Parathyroid adenoma (tissue), 2 donors: ENCODE results near the gene CD79B.

Source experiments
- H2AFZ ChIP-seq: fragments of 300-600 bp; sonication (generic); one replicate; pipeline ENCODE4 v1.7.0; 2017; ENCODE audit warnings: antibody characterized with exemption, mild to moderate bottlenecking
- H3K27ac ChIP-seq: fragments of 300-600 bp; sonication (generic); one replicate; pipeline ENCODE4 v1.7.0; 2017
- H3K27me3 ChIP-seq: fragments of 300-600 bp; sonication (generic); one replicate; pipeline ENCODE4 v1.7.0; 2017; ENCODE audit warnings: low read length; ENCODE audit not compliant: control insufficient read depth, insufficient read depth
- H3K36me3 ChIP-seq: fragments of 300-600 bp; sonication (generic); one replicate; pipeline ENCODE4 v1.7.0; 2017; ENCODE audit warnings: low read length; ENCODE audit not compliant: control insufficient read depth, insufficient read depth
- H3K4me1 ChIP-seq: fragments of 300-600 bp; sonication (generic); one replicate; pipeline ENCODE4 v1.7.0; 2017; ENCODE audit warnings: control low read depth
- H3K4me2 ChIP-seq: fragments of 300-600 bp; sonication (generic); one replicate; pipeline ENCODE4 v1.7.0; 2017; ENCODE audit warnings: low read length
- H3K4me3 ChIP-seq: fragments of 300-600 bp; sonication (generic); one replicate; pipeline ENCODE4 v1.7.0; 2017; ENCODE audit warnings: low read depth, low read length
- H3K79me2 ChIP-seq: fragments of 300-600 bp; sonication (generic); one replicate; pipeline ENCODE4 v1.7.0; 2017; ENCODE audit warnings: control low read depth
- H3K9ac ChIP-seq: fragments of 300-600 bp; sonication (generic); one replicate; pipeline ENCODE4 v1.7.0; 2017; ENCODE audit warnings: mild to moderate bottlenecking
- H3K9me3 ChIP-seq: fragments of 300-600 bp; sonication (generic); one replicate; pipeline ENCODE4 v1.7.0; 2017; ENCODE audit warnings: low read length; ENCODE audit not compliant: control insufficient read depth
- TF ChIP-seq, protein P1 (sequence below): fragments of 300-600 bp; sonication (generic); IDR thresholded peaks from one replicate; pipeline ENCODE4 v1.7.0; 2017; ENCODE audit warnings: antibody characterized with exemption, mild to moderate bottlenecking
- donor health status: primary hyperparathyroidism.

CD79B gene

DNA sequence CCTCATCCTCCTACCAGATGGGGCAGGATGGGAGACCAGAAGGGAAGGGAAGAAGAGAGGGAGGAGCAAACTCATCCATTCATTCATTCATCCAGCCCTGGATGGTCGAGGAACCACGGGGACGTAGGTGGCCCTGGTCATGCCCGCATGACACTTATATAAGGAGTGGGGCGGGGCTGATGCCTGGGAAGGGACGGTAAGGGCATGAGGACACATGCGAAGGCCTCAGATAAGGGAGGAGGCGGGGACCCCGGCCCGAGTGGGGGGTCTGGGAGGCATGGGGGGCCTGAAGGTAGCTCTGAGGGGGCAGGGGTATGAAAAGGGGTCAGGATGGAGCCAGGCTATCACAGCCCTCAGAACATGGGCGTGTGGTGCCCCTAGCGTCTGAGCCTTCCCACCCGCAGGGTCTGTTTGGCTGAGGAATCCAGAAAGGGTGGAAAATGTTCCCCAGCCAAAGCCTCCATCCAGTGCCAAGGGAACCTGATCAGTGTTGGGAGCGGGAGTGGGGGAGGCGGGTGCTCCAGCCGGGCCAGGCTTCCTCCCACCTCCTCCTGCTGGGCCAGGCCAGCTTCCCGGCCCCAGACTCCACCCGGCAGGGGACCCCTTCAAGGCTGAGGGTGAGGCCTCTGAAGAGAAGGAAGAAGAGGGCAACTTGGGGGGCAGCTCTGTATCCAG lies 17.6 kb upstream of the CD79B start:
- H3K36me3 ChIP-seq = no peaks in the 10 kb centered on the region
- no peak overlapping the region for H3K4me3 ChIP-seq
- no peak overlapping the region for H3K27ac ChIP-seq
- H3K9me3 ChIP-seq = no peaks in the 10 kb centered on the region
- no peak overlapping the region for H3K4me2 ChIP-seq
- no peaks in the 10 kb centered on the region for H3K79me2 ChIP-seq
- peaks cover 9% of the 10 kb centered on the region for H3K4me1 ChIP-seq
- H3K9ac ChIP-seq = no peak overlapping the region
- H3K27me3 ChIP-seq = no peaks in the 10 kb centered on the region
- TF ChIP-seq, protein P1, sequence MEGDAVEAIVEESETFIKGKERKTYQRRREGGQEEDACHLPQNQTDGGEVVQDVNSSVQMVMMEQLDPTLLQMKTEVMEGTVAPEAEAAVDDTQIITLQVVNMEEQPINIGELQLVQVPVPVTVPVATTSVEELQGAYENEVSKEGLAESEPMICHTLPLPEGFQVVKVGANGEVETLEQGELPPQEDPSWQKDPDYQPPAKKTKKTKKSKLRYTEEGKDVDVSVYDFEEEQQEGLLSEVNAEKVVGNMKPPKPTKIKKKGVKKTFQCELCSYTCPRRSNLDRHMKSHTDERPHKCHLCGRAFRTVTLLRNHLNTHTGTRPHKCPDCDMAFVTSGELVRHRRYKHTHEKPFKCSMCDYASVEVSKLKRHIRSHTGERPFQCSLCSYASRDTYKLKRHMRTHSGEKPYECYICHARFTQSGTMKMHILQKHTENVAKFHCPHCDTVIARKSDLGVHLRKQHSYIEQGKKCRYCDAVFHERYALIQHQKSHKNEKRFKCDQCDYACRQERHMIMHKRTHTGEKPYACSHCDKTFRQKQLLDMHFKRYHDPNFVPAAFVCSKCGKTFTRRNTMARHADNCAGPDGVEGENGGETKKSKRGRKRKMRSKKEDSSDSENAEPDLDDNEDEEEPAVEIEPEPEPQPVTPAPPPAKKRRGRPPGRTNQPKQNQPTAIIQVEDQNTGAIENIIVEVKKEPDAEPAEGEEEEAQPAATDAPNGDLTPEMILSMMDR = no peak
- no peak overlapping the region for H2AFZ ChIP-seq

- H3K9me3 ChIP-seq = no peaks in the 10 kb centered on the region
- no peaks in the 10 kb centered on the region for H3K79me2 ChIP-seq
- H3K9ac ChIP-seq = no peak overlapping the region
- no peak overlapping the region for H2AFZ ChIP-seq
- H3K36me3 ChIP-seq = no peaks in the 10 kb centered on the region
- H3K27ac ChIP-seq = no peak overlapping the region
- peaks cover 3% of the 10 kb centered on the region for H3K4me1 ChIP-seq
- TF ChIP-seq, protein P1 = no peak
- H3K27me3 ChIP-seq = no peaks in the 10 kb centered on the region
- no peak overlapping the region for H3K4me2 ChIP-seq
- H3K4me3 ChIP-seq = no peak overlapping the region
Observed at GRCh38 chr17:63948521-63948920, 16.4 kb upstream of the CD79B start.

DNA sequence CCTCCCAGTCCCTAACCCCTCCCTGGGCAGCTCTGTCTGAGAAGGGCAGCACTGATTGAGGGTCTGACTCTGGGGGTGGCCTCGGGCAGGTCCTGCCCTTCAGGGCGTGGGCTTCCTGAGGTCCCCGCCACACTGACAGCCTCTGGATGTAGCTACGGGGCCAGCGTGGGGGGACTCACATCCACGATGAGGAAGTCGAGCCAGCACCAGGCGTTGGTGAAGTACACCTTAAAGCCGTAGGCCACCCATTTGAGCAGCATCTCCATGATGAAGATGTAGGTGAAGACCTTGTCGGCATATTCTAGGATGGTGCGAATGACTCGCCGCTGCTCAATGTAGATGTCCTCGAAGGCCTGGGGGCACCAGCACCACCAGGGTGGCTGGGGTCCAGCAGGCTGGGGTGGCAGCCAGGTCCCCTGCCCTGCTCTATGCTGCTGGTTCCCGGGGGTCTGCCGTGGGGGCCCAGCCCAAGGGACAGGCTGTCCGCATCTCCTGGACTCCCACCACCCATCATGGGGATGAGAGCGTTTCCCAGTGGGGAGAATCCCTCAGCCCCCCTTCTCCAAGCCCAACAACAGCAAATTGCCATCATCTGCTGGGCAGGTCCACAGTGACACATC lies 15.7 kb upstream of the CD79B start:
- TF ChIP-seq, protein P1 = no peak

DNA sequence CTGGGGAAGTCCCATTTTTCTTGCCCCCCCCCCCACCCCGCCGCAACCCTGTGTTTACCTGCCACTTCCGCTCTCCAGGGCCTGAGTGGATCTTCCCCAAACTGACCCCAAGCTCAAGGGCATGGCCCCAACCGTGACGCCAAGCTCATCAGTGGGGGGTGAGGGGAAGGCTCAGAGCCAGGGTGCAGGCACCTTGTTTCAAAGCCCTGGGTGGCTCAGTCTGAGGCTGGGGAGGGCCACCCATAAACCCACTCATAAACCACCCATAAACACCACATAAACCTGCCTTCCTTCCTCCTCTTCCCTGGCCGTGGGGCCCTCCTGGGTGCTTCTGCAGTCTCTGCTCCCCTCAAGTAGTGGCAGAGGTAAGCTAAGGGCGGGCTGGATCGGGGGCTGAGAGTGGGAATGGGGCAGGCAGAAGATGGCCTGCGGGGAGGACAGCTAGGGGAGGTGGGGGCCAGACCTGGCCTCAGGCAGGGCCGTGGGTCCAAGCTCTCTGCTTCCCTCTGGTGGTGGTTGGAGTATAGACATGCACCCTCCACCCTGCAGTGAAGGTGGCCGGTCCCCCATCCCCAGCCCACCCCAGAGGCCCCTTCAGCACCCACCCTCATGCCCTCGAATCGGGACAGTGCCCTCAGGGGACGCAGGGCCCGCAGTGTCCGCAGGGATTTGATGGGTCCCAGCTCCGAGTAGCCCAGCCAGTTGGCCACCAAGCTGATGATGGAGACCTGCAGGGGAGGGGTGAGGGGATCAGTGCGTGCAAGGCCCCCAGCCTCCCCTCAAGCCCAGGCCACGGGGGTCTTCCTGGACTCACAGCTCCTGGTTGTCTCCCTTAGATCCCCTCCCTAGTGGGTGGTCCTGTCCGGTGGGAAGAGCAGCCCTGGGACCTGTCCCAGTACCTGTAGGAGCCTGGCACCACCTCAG lies 14.6 kb upstream of the CD79B start:
- H3K9me3 ChIP-seq = no peaks in the 10 kb centered on the region
- H3K36me3 ChIP-seq = no peaks in the 10 kb centered on the region
- TF ChIP-seq, protein P1 = peak; percentile 65
- no peak overlapping the region for H3K9ac ChIP-seq
- H3K4me3 ChIP-seq = no peak overlapping the region
- H3K79me2 ChIP-seq = no peaks in the 10 kb centered on the region
- H2AFZ ChIP-seq = peak overlapping the region; percentile 89
- no peak overlapping the region for H3K27ac ChIP-seq
- H3K4me2 ChIP-seq = no peak overlapping the region
- peaks cover 3% of the 10 kb centered on the region for H3K4me1 ChIP-seq
- no peaks in the 10 kb centered on the region for H3K27me3 ChIP-seq

More for the DNA sequence above, 15.7 kb upstream of the CD79B start:
- no peaks in the 10 kb centered on the region for H3K9me3 ChIP-seq
- no peaks in the 10 kb centered on the region for H3K36me3 ChIP-seq
- H2AFZ ChIP-seq = no peak overlapping the region
- no peak overlapping the region for H3K4me3 ChIP-seq
- no peak overlapping the region for H3K9ac ChIP-seq
- no peak overlapping the region for H3K4me2 ChIP-seq
- H3K27ac ChIP-seq = no peak overlapping the region
- no peaks in the 10 kb centered on the region for H3K27me3 ChIP-seq
- peaks cover 3% of the 10 kb centered on the region for H3K4me1 ChIP-seq
- no peaks in the 10 kb centered on the region for H3K79me2 ChIP-seq
